ENCODE data around the gene STH.
"Not testable (repeated sequence)": the region's sequence is repeated elsewhere in the genome, so short reads cannot be mapped to it uniquely, and the experiment has no call there.

STH gene

GRCh38 chr17:45952814-45953320 lies 46.2 kb upstream of the STH start:
- DNase-seq (ENCODE audit: low spot score) = no peak
- Histone ChIP-seq H3K27ac (ENCODE audit: poor library complexity, severe bottlenecking) (no peak overlapping the region), H3K36me3 (ENCODE audit: low read depth) (no peaks in the 10 kb centered on the region), H3K9me3 (ENCODE audit: severe bottlenecking) (no peaks in the 10 kb centered on the region), H3K4me1 (ENCODE audit: insufficient read depth, poor library complexity, severe bottlenecking) (no peaks in the 10 kb centered on the region), H3K27me3 (ENCODE audit: insufficient read depth, poor library complexity, severe bottlenecking) (peaks cover 29% of the 10 kb centered on the region), H3K4me3 (ENCODE audit: severe bottlenecking) (no peak overlapping the region)
- ATAC-seq (ENCODE audit: low read depth) = no peak
- no peak for TF ChIP-seq CTCF (IDR thresholded peaks at IDR 0.05; ENCODE audit: poor library complexity, severe bottlenecking)

GRCh38 chr17:45953561-45953960 lies 45.5 kb upstream of the STH start:
- H3K27me3 ChIP-seq (ENCODE audit: insufficient read depth, poor library complexity, severe bottlenecking) = peaks cover 29% of the 10 kb centered on the region
- H3K4me1 ChIP-seq (ENCODE audit: insufficient read depth, poor library complexity, severe bottlenecking) = no peaks in the 10 kb centered on the region
- ATAC-seq (ENCODE audit: low read depth) (no peak), DNase-seq (ENCODE audit: low spot score) (no peak)
- no peaks in the 10 kb centered on the region for H3K9me3 ChIP-seq (ENCODE audit: severe bottlenecking)
- no peak for TF ChIP-seq CTCF (IDR thresholded peaks at IDR 0.05; ENCODE audit: poor library complexity, severe bottlenecking)
- H3K4me3 ChIP-seq (ENCODE audit: severe bottlenecking) = no peak overlapping the region
- H3K36me3 ChIP-seq (ENCODE audit: low read depth) = no peaks in the 10 kb centered on the region
- no peak overlapping the region for H3K27ac ChIP-seq (ENCODE audit: poor library complexity, severe bottlenecking)

- H3K27ac ChIP-seq (ENCODE audit: poor library complexity, severe bottlenecking) = no peak overlapping the region
- no peak for ATAC-seq (ENCODE audit: low read depth)
- H3K36me3 ChIP-seq (ENCODE audit: low read depth) = no peaks in the 10 kb centered on the region
- TF ChIP-seq CTCF (IDR thresholded peaks at IDR 0.05; ENCODE audit: poor library complexity, severe bottlenecking) = no peak
- H3K4me1 ChIP-seq (ENCODE audit: insufficient read depth, poor library complexity, severe bottlenecking) = no peaks in the 10 kb centered on the region
- H3K27me3 ChIP-seq (ENCODE audit: insufficient read depth, poor library complexity, severe bottlenecking) = peaks cover 21% of the 10 kb centered on the region
- no peak for DNase-seq (ENCODE audit: low spot score)
- no peaks in the 10 kb centered on the region for H3K9me3 ChIP-seq (ENCODE audit: severe bottlenecking)
- no peak overlapping the region for H3K4me3 ChIP-seq (ENCODE audit: severe bottlenecking)
Observed at GRCh38 chr17:45954914-45955313, 44.1 kb upstream of the STH start.

GRCh38 chr17:45955326-45955725 lies 43.7 kb upstream of the STH start:
- DNase-seq (ENCODE audit: low spot score) = no peak
- Histone ChIP-seq H3K4me3 (ENCODE audit: severe bottlenecking) (no peak overlapping the region), H3K27me3 (ENCODE audit: insufficient read depth, poor library complexity, severe bottlenecking) (peaks cover 17% of the 10 kb centered on the region), H3K27ac (ENCODE audit: poor library complexity, severe bottlenecking) (no peak overlapping the region), H3K9me3 (ENCODE audit: severe bottlenecking) (no peaks in the 10 kb centered on the region), H3K4me1 (ENCODE audit: insufficient read depth, poor library complexity, severe bottlenecking) (no peaks in the 10 kb centered on the region), H3K36me3 (ENCODE audit: low read depth) (no peaks in the 10 kb centered on the region)
- no peak for TF ChIP-seq CTCF (IDR thresholded peaks at IDR 0.05; ENCODE audit: poor library complexity, severe bottlenecking)
- no peak for ATAC-seq (ENCODE audit: low read depth)

- Histone ChIP-seq H3K4me3 (ENCODE audit: severe bottlenecking) (no peak overlapping the region), H3K27me3 (ENCODE audit: insufficient read depth, poor library complexity, severe bottlenecking) (peaks cover 9% of the 10 kb centered on the region), H3K9me3 (ENCODE audit: severe bottlenecking) (no peaks in the 10 kb centered on the region), H3K36me3 (ENCODE audit: low read depth) (no peaks in the 10 kb centered on the region), H3K27ac (ENCODE audit: poor library complexity, severe bottlenecking) (no peak overlapping the region), H3K4me1 (ENCODE audit: insufficient read depth, poor library complexity, severe bottlenecking) (no peaks in the 10 kb centered on the region)
- ATAC-seq (ENCODE audit: low read depth) (no peak), DNase-seq (ENCODE audit: low spot score) (no peak)
- no peak for TF ChIP-seq CTCF (IDR thresholded peaks at IDR 0.05; ENCODE audit: poor library complexity, severe bottlenecking)
Observed at GRCh38 chr17:45956090-45956489, 43.0 kb upstream of the STH start.

GRCh38 chr17:45956746-45957145 lies 42.3 kb upstream of the STH start:
- H3K36me3 ChIP-seq (ENCODE audit: low read depth); H3K27ac ChIP-seq (ENCODE audit: poor library complexity, severe bottlenecking); H3K4me1 ChIP-seq (ENCODE audit: insufficient read depth, poor library complexity, severe bottlenecking); H3K27me3 ChIP-seq (ENCODE audit: insufficient read depth, poor library complexity, severe bottlenecking); ATAC-seq (ENCODE audit: low read depth); H3K9me3 ChIP-seq (ENCODE audit: severe bottlenecking); DNase-seq (ENCODE audit: low spot score); H3K4me3 ChIP-seq (ENCODE audit: severe bottlenecking): not testable (repeated sequence)

Measured in RWPE2 (cell line).